ENCODE results near the gene KRTAP10-11. TPM values are rescaled to one million over a fixed set of nuclear protein-coding genes. Genes with fewer than 3 reads are reported as not detected.

The KRTAP10-11 gene
- total RNA-seq, 2 experiments from 2014 or later: not detected

GRCh38 chr21:44691686-44692085 lies 45.5 kb downstream of the KRTAP10-11 start:
- Histone ChIP-seq H3K4me2 (ENCODE audit: low read length) (no peak overlapping the region), H3K79me2 (ENCODE audit: insufficient read depth, low read depth, low read length) (no peaks in the 10 kb centered on the region), H3K27ac (ENCODE audit: low read depth, low read length, poor library complexity, severe bottlenecking) (no peak overlapping the region), H3K9me2 (ENCODE audit: insufficient read depth, low read length) (no peaks in the 10 kb centered on the region), H4K20me1 (ENCODE audit: insufficient read depth, low read length) (no peaks in the 10 kb centered on the region), H2AFZ (ENCODE audit: low read length) (no peak overlapping the region), H3K36me3 (ENCODE audit: insufficient read depth, low read length) (no peaks in the 10 kb centered on the region), H3K4me1 (ENCODE audit: insufficient read depth, low read length, poor library complexity, severe bottlenecking) (no peaks in the 10 kb centered on the region), H3K9me3 (ENCODE audit: low read length) (0 out of 2 replicates have a peak, but pooled peaks cover 4% of the 10 kb centered on the region), H3K4me3 (ENCODE audit: low read depth, low read length, poor library complexity, severe bottlenecking) (no peak overlapping the region)
- TF ChIP-seq CTCF (conservative IDR thresholded peaks at IDR 0.05; ENCODE audit: low read length) (no peak), EZH2phosphoT487 (IDR thresholded peaks at IDR 0.05; ENCODE audit: borderline replicate concordance, low read depth, low read length) (no peak)
- no peak for DNase-seq (ENCODE audit: low spot score)
- ChIA-PET CTCF (ENCODE audit: unreplicated experiment) (no interaction called here), POLR2A (interaction anchor here (0.6 kb wide), 1 partner anchor 869 kb away, joined by 5 read pairs; no protein-coding TSS in a partner anchor)
- intact Hi-C loops (cut with micrococcal nuclease; ENCODE audit: unreplicated experiment): no loop called here
- BruUV-seq (replicated peaks): no TSS peak

GRCh38 chr21:44692798-44693512 lies 46.7 kb downstream of the KRTAP10-11 start:
- ChIA-PET POLR2A (interaction anchor here (0.6 kb wide), 1 partner anchor 474 kb away, joined by 3 read pairs; no protein-coding TSS in a partner anchor), CTCF (ENCODE audit: unreplicated experiment) (no interaction called here)
- Histone ChIP-seq H3K9me3 (ENCODE audit: low read length) (0 out of 2 replicates have a peak, but pooled peaks cover 4% of the 10 kb centered on the region), H3K79me2 (ENCODE audit: insufficient read depth, low read depth, low read length) (no peaks in the 10 kb centered on the region), H3K27ac (ENCODE audit: low read depth, low read length, poor library complexity, severe bottlenecking) (no peak overlapping the region), H3K4me3 (ENCODE audit: low read depth, low read length, poor library complexity, severe bottlenecking) (no peak overlapping the region), H4K20me1 (ENCODE audit: insufficient read depth, low read length) (no peaks in the 10 kb centered on the region), H3K9me2 (ENCODE audit: insufficient read depth, low read length) (no peaks in the 10 kb centered on the region), H3K36me3 (ENCODE audit: insufficient read depth, low read length) (no peaks in the 10 kb centered on the region), H3K4me1 (ENCODE audit: insufficient read depth, low read length, poor library complexity, severe bottlenecking) (no peaks in the 10 kb centered on the region), H2AFZ (ENCODE audit: low read length) (no peak overlapping the region), H3K4me2 (ENCODE audit: low read length) (no peak overlapping the region)
- DNase-seq (ENCODE audit: low spot score): no peak
- TF ChIP-seq EZH2phosphoT487 (IDR thresholded peaks at IDR 0.05; ENCODE audit: borderline replicate concordance, low read depth, low read length) (no peak), CTCF (conservative IDR thresholded peaks at IDR 0.05; ENCODE audit: low read length) (no peak)
- BruUV-seq (replicated peaks): no TSS peak
- intact Hi-C loops (cut with micrococcal nuclease; ENCODE audit: unreplicated experiment): no loop called here

- H3K4me2 ChIP-seq (ENCODE audit: low read length): no peak overlapping the region
- ChIA-PET POLR2A (no interaction called here), CTCF (ENCODE audit: unreplicated experiment) (no interaction called here)
- H3K9me3 ChIP-seq (ENCODE audit: low read length): 0 out of 2 replicates have a peak, but pooled peaks cover 4% of the 10 kb centered on the region
- BruUV-seq (replicated peaks): no TSS peak
- H3K4me3 ChIP-seq (ENCODE audit: low read depth, low read length, poor library complexity, severe bottlenecking): no peak overlapping the region
- no peaks in the 10 kb centered on the region for H3K36me3 ChIP-seq (ENCODE audit: insufficient read depth, low read length)
- H3K9me2 ChIP-seq (ENCODE audit: insufficient read depth, low read length): no peaks in the 10 kb centered on the region
- H3K79me2 ChIP-seq (ENCODE audit: insufficient read depth, low read depth, low read length): no peaks in the 10 kb centered on the region
- H2AFZ ChIP-seq (ENCODE audit: low read length): no peak overlapping the region
- no peaks in the 10 kb centered on the region for H4K20me1 ChIP-seq (ENCODE audit: insufficient read depth, low read length)
- intact Hi-C loops (cut with micrococcal nuclease; ENCODE audit: unreplicated experiment): no loop called here
- no peak for DNase-seq (ENCODE audit: low spot score)
- H3K27ac ChIP-seq (ENCODE audit: low read depth, low read length, poor library complexity, severe bottlenecking): no peak overlapping the region
- H3K4me1 ChIP-seq (ENCODE audit: insufficient read depth, low read length, poor library complexity, severe bottlenecking): no peaks in the 10 kb centered on the region
- TF ChIP-seq CTCF (conservative IDR thresholded peaks at IDR 0.05; ENCODE audit: low read length) (no peak), EZH2phosphoT487 (IDR thresholded peaks at IDR 0.05; ENCODE audit: borderline replicate concordance, low read depth, low read length) (no peak)
Observed at GRCh38 chr21:44694776-44695175, 48.6 kb downstream of the KRTAP10-11 start.
